HCT116 (cell line): ENCODE measurements around the gene UBE3B.

Experiments
- CEBPB ChIP-seq: IDR thresholded peaks from 2 replicates; pipeline ENCODE4 v1.6.1; 2012; ENCODE audit warnings: low read depth
- CTCF ChIP-seq, 3 experiments: fragments of 200-600 bp in 1 of 3; sonication (generic) in 1 of 3; IDR thresholded peaks in 2 of 3; conservative IDR thresholded peaks in 1 of 3; 2 replicates each; pipeline ENCODE4 v1.5.1; 2012 to 2017; ENCODE audit warnings: low read depth in 2 of 3, low read length in 2 of 3, antibody characterized with exemption in 1 of 3, borderline replicate concordance in 1 of 3, control low read depth in 1 of 3, mild to moderate bottlenecking in 1 of 3, mixed read lengths in 1 of 3, mixed run types in 1 of 3, moderate library complexity in 1 of 3; ENCODE audit not compliant: insufficient read depth in 1 of 3
- EZH2 ChIP-seq: fragments of 200-600 bp; sonication (generic); IDR thresholded peaks from 2 replicates; pipeline ENCODE4 v1.6.1; 2017; ENCODE audit warnings: antibody characterized with exemption, mixed run types
- EZH2phosphoT487 ChIP-seq: fragments of 200-600 bp; IDR thresholded peaks from 2 replicates; pipeline ENCODE4 v1.6.1; 2018; ENCODE audit warnings: antibody characterized with exemption, borderline replicate concordance
- MAX ChIP-seq: IDR thresholded peaks from 2 replicates; pipeline ENCODE4 v1.6.1; 2012
- POLR2A ChIP-seq: IDR thresholded peaks from 2 replicates; pipeline ENCODE4 v1.7.0; 2011; ENCODE audit warnings: borderline replicate concordance; ENCODE audit not compliant: insufficient read depth, insufficient read length; ENCODE audit errors: extremely low read depth
- POLR2AphosphoS5 ChIP-seq: IDR thresholded peaks from 2 replicates; pipeline ENCODE4 v1.6.1; 2011; ENCODE audit warnings: mild to moderate bottlenecking, low read depth, low read length, moderate library complexity
- REST ChIP-seq: IDR thresholded peaks from 2 replicates; pipeline ENCODE4 v1.6.1; 2012; ENCODE audit warnings: low read depth
- SIN3A ChIP-seq: IDR thresholded peaks from 2 replicates; pipeline ENCODE4 v1.6.1; 2012; ENCODE audit warnings: low read depth

- TF ChIP-seq CTCF (IDR thresholded peaks at IDR 0.05 in 2 of 3, conservative IDR thresholded peaks at IDR 0.05 in 1 of 3; ENCODE audit: borderline replicate concordance in 1 of 3, insufficient read depth in 1 of 3, low read depth in 2 of 3, low read length in 2 of 3): no peak
- TF ChIP-seq SIN3A: no peak
- TF ChIP-seq POLR2AphosphoS5: no peak
- no peak for TF ChIP-seq CEBPB
- no peak for TF ChIP-seq EZH2
- TF ChIP-seq POLR2A: no peak
- no peak for TF ChIP-seq EZH2phosphoT487
- no peak for TF ChIP-seq REST
- no peak for TF ChIP-seq MAX
Observed at GRCh38 chr12:109535863-109536250, 58.4 kb downstream of the UBE3B start.
